Subcutaneous adipose tissue (tissue), 4 donors: ENCODE data around the gene HOXB6. TPM values are rescaled to one million over a fixed set of nuclear protein-coding genes. Genes with fewer than 3 reads are reported as not detected.

ENCODE experiments used
- CTCF ChIP-seq: fragments of 450-650 bp; IDR thresholded peaks from one replicate; pipeline ENCODE4 v1.5.1; 2016; ENCODE audit warnings: low read depth, mild to moderate bottlenecking, control low read depth, antibody characterized with exemption, moderate library complexity
- total RNA-seq, 4 donors: library from RNA; depleted of rRNA; stranded (reverse); fragments of >200 nt; gene quantifications; one replicate each; pipeline ENCODE4 v1.1.0, GENCODE V29; 2016

Gene HOXB6
- total RNA-seq, 4 donors from 2014 or later = 4.8 to 12.1 (median 8.9) TPM

- TF ChIP-seq CTCF = no peak
These were observed 16.3 kb downstream of the HOXB6 start for GRCh38 chr17:48588528-48588927.

GRCh38 chr17:48588074-48588415 lies 16.7 kb downstream of the HOXB6 start:
- TF ChIP-seq CTCF = no peak

GRCh38 chr17:48587276-48588073 lies 17.3 kb downstream of the HOXB6 start:
- no peak for TF ChIP-seq CTCF

GRCh38 chr17:48586355-48587258 lies 18.2 kb downstream of the HOXB6 start:
- TF ChIP-seq CTCF = no peak

GRCh38 chr17:48584223-48584741 lies 20.5 kb downstream of the HOXB6 start:
- no peak for TF ChIP-seq CTCF

- no peak for TF ChIP-seq CTCF
These were observed 21.0 kb downstream of the HOXB6 start for GRCh38 chr17:48583708-48584222.

- no peak for TF ChIP-seq CTCF
These were observed 22.1 kb downstream of the HOXB6 start for GRCh38 chr17:48582750-48583069.
